OCI-LY7 (cell line): ENCODE results near the gene PSMG3. TPM values are rescaled to one million over a fixed set of nuclear protein-coding genes. Genes with fewer than 3 reads are reported as not detected.

Experiments
- BruUV-seq: library from RNA; stranded (reverse); fragments of 400-500 nt; replicated peaks from 2 replicates; lab custom pipeline; 2021; lab: Mats Ljungman, UMichigan
- CTCF ChIA-PET: fragments of 300-600 bp; sonication (Branson Sonifier 250); formaldehyde crosslinking; loops from one replicate; lab custom pipeline; 2022; ENCODE audit warnings: antibody characterized with exemption; ENCODE audit not compliant: unreplicated experiment; lab: Charles Lee
- POLR2A ChIA-PET: fragments of 300-600 bp; sonication (Branson Sonifier 250); formaldehyde crosslinking; loops from one replicate; lab custom pipeline; 2022; ENCODE audit warnings: antibody characterized with exemption; lab: Charles Lee
- DNase-seq: peaks from one replicate; pipeline ENCODE4 v3.0.0-alpha.2; 2015; ENCODE audit warnings: low spot score
- H2AFZ ChIP-seq: fragments of 200-600 bp; sonication (generic), shearing (Covaris generic); 2 replicates; pipeline ENCODE4 v1.6.1; 2014; ENCODE audit warnings: mild to moderate bottlenecking, antibody characterized with exemption, low read length, moderate library complexity
- H3K27ac ChIP-seq: fragments of 200-600 bp; sonication (generic); 2 replicates; pipeline ENCODE4 v1.5.1; 2014; ENCODE audit warnings: mixed run types, low read depth, mild to moderate bottlenecking, moderate library complexity, low read length, inconsistent platforms; ENCODE audit not compliant: poor library complexity, severe bottlenecking
- H3K36me3 ChIP-seq: fragments of 200-600 bp; sonication (generic); 2 replicates; pipeline ENCODE4 v1.6.1; 2014; ENCODE audit warnings: mild to moderate bottlenecking, antibody characterized with exemption, low read length, moderate library complexity, mixed read lengths; ENCODE audit not compliant: insufficient read depth
- H3K4me1 ChIP-seq: fragments of 200-600 bp; sonication (generic); 2 replicates; pipeline ENCODE4 v1.5.1; 2014; ENCODE audit warnings: mild to moderate bottlenecking, low read length; ENCODE audit not compliant: insufficient read depth, poor library complexity, severe bottlenecking
- H3K4me2 ChIP-seq: fragments of 200-600 bp; sonication (generic); 2 replicates; pipeline ENCODE4 v1.6.1; 2014; ENCODE audit warnings: mild to moderate bottlenecking, low read length
- H3K4me3 ChIP-seq: fragments of 200-600 bp; sonication (generic); 2 replicates; pipeline ENCODE4 v1.5.1; 2014; ENCODE audit warnings: mild to moderate bottlenecking, low read depth, low read length; ENCODE audit not compliant: poor library complexity, severe bottlenecking
- H3K79me2 ChIP-seq: fragments of 200-600 bp; sonication (generic); 2 replicates; pipeline ENCODE4 v1.6.1; 2016; ENCODE audit warnings: low read depth, mild to moderate bottlenecking, low read length, moderate library complexity, mixed read lengths; ENCODE audit not compliant: insufficient read depth
- H3K9me2 ChIP-seq: fragments of 200-600 bp; sonication (generic); 2 replicates; pipeline ENCODE4 v1.6.1; 2016; ENCODE audit warnings: mild to moderate bottlenecking, low read length, mixed read lengths; ENCODE audit not compliant: insufficient read depth
- H3K9me3 ChIP-seq: fragments of 200-600 bp; sonication (generic); 2 replicates; pipeline ENCODE4 v1.6.1; 2014; ENCODE audit warnings: mild to moderate bottlenecking, mixed run types, low read length, mixed read lengths
- H4K20me1 ChIP-seq: fragments of 200-600 bp; sonication (generic); 2 replicates; pipeline ENCODE4 v1.6.1; 2014; ENCODE audit warnings: mild to moderate bottlenecking, antibody characterized with exemption, low read length, moderate library complexity, mixed read lengths; ENCODE audit not compliant: insufficient read depth
- CTCF ChIP-seq: fragments of 200-600 bp; sonication (generic); conservative IDR thresholded peaks from 2 replicates; pipeline ENCODE4 v1.5.1; 2014; ENCODE audit warnings: mild to moderate bottlenecking, antibody characterized with exemption, low read length, moderate library complexity, mixed read lengths
- EZH2phosphoT487 ChIP-seq: fragments of 200-600 bp; sonication (generic); IDR thresholded peaks from 2 replicates; pipeline ENCODE4 v1.6.1; 2018; ENCODE audit warnings: low read depth, borderline replicate concordance, mild to moderate bottlenecking, mixed run types, antibody characterized with exemption, low read length, moderate library complexity, mixed read lengths
- intact Hi-C: fragments of 100-400 bp; cut with micrococcal nuclease; formaldehyde crosslinking; loops from one replicate; pipeline ENCODE4 v1.10.0; 2022; ENCODE audit not compliant: unreplicated experiment
- total RNA-seq, 2 experiments: library from RNA; depleted of rRNA in 1 of 2; stranded (reverse); fragments of >200 nt in 1 of 2; shearing (Covaris generic) in 1 of 2; gene quantifications; 2 replicates each; pipeline ENCODE4 v1.2.3, GENCODE V29; 2014 to 2022

Gene PSMG3
- total RNA-seq, 2 experiments from 2014 or later = 63.7 to 129 TPM

- Histone ChIP-seq H2AFZ (no peak overlapping the region), H3K4me3 (no peak overlapping the region), H3K79me2 (no peaks in the 10 kb centered on the region), H3K27ac (no peak overlapping the region), H3K9me3 (0 out of 2 replicates have a peak, but pooled peaks cover 4% of the 10 kb centered on the region), H4K20me1 (no peaks in the 10 kb centered on the region; the same call in 1 of the 2 replicates), H3K4me2 (no peak overlapping the region), H3K4me1 (peaks cover 21% of the 10 kb centered on the region), H3K36me3 (no peaks in the 10 kb centered on the region), H3K9me2 (no peaks in the 10 kb centered on the region)
- BruUV-seq = no TSS peak
- TF ChIP-seq EZH2phosphoT487 = no peak
- TF ChIP-seq CTCF = no peak
- ChIA-PET CTCF (no interaction called here), POLR2A (no interaction called here)
- intact Hi-C loops = loop anchor here (5.0 kb wide), 1 partner anchor 163 kb away; no protein-coding TSS in a partner anchor
- no peak for DNase-seq
Observed at GRCh38 chr7:1593904-1594421, 24.1 kb upstream of the PSMG3 start.

GRCh38 chr7:1593091-1593866, 23.4 kb upstream of the PSMG3 start:
- H3K9me2 ChIP-seq = no peaks in the 10 kb centered on the region
- intact Hi-C loops = loop anchor here (5.0 kb wide), 1 partner anchor 164 kb away; no protein-coding TSS in a partner anchor
- H3K79me2 ChIP-seq = no peaks in the 10 kb centered on the region
- ChIA-PET POLR2A (interaction anchor here (0.6 kb wide), 1 partner anchor 850 kb away, joined by 6 read pairs; no protein-coding TSS in a partner anchor), CTCF (no interaction called here)
- H4K20me1 ChIP-seq = no peaks in the 10 kb centered on the region; the same call in 1 of the 2 replicates
- H2AFZ ChIP-seq = no peak overlapping the region
- H3K4me3 ChIP-seq = no peak overlapping the region
- BruUV-seq = no TSS peak
- H3K9me3 ChIP-seq = 0 out of 2 replicates have a peak, but pooled peaks cover 7% of the 10 kb centered on the region
- H3K27ac ChIP-seq = no peak overlapping the region
- no peaks in the 10 kb centered on the region for H3K36me3 ChIP-seq
- no peak for TF ChIP-seq EZH2phosphoT487
- TF ChIP-seq CTCF = peak; percentile 41; the same call in 1 of the 2 replicates
- peak overlapping the region; percentile 64 for H3K4me2 ChIP-seq
- DNase-seq = peak; percentile 25
- peaks cover 21% of the 10 kb centered on the region for H3K4me1 ChIP-seq
